SW480 (cell line): Measurements from ENCODE around the gene STARD8.
A peak's percentile ranks its signal among the peaks of the same experiment; 100 is the strongest.

ENCODE experiments used
- DNase-seq: peaks from one replicate; pipeline ENCODE4 v3.0.0-alpha.2; 2016; ENCODE audit warnings: low spot score

Gene STARD8

DNA sequence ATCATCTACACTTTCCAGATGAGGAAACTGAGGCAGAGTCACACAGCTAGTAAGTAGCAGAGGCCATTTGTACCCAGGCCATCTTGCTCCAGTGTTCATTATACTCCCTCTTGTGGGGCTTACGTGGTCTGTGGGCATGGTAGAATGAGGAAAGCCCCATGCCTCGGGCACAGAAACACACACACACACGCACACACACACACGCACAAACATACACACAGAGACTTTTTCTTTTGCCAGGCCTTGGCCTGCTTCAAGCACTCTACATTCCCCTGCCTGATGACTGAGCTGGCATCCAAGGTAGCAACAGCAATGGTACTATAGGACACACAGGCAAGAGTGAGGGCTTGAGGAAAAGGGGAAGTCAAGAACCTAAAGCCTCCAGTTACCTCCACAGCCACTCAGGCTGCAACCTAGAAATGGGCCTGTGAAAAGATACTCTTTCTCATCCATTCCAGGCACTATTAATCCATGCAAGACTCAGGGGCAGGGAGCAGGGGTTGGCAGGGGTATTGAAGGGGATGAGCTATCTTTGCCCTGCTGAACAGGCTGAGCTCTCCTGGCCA lies 43.6 kb downstream of the STARD8 start:
- no peak for DNase-seq

- no peak for DNase-seq
Observed at GRCh38 chrX:68691921-68692320, 44.5 kb downstream of the STARD8 start.

GRCh38 chrX:68692651-68693050 lies 45.2 kb downstream of the STARD8 start:
- no peak for DNase-seq

GRCh38 chrX:68693481-68694434 lies 46.3 kb downstream of the STARD8 start:
- no peak for DNase-seq

DNA sequence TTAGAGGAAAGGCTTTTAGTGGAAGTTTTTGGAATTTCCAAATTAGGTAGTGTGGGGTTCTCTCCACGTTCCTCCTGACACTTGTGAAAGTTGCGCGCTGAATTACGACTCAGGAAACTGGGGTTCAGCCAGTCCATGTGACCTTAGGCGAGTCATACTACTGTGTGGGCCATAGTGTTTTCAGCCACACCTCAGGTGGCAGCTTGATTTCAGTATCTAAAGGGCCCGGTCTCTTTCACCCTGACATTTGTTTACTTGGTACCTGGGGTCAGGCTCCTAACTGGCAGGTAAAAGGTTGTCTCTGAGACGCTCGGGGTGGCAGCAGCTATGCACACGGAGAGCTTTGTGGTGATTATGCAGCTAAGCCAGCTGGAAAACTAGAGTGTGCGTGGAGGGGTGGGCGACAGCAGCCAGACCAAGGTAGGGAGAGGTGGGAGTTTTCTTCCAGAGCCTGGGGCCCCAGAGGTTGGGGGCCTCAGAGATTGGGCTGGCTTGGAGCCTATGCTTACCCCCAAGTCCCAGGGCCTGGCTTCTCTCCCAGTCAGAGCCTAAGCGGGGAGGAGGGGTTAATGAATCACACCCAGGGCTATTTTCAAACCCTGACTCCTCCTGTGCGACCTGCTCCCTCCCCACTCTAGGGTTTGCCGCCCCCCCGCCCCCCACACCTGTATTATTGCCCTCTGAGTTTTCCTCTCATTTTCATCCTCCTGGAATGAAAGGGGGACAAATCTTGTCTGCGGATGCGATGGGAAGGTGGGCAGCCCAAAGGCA lies 47.2 kb downstream of the STARD8 start:
- DNase-seq = no peak

DNA sequence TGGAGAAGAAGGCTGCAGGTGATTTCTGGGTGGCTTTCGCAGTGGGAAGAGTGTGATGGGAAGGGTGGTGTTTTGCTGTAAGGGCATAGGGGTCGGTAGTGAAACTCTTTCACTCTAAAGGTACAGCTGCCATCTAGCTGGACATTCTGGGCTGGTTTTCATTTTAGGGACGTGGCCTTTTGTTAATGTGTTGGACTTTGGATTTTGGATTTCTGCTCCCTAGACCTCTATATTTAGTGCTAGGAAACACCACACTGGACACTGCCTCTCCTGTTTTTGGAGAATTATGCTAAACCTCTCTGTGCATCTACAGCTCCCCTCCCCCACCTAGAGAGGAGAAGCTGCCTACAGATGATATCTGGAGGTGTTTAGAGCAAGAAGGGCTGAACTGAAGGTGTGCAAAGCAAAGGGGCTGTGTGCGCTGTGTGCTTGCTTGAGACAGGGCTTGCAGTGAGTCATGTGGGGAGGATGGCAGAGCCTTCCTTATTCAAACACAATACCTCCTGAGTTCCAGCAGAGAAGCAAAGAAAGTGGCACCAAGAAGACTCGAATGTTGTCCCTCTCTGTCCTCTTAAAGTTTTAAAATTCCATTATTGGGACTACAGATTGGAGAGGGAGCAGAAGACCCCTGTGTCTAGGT lies 47.9 kb downstream of the STARD8 start:
- no peak for DNase-seq

- DNase-seq = no peak
Observed at GRCh38 chrX:68696267-68696990, 49.0 kb downstream of the STARD8 start.

DNA sequence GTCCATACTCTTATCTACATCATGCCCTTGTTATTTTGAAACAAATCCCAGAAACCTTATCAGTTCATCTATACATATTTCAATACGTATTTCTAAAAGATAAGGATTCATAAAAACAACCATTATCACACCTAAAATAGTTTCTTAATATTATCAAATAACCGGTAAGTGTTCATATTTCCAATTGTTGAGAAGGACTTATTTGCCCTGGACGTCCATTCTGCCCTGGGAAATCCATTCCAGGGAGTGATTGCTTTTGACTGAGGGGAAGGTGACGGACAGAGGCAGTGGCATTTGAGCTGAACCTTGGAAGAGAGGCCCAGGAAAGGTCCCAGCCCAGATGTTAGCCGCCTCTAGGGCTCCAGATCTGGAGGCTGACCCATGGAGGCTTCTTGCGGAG lies 49.6 kb downstream of the STARD8 start:
- no peak for DNase-seq

DNA sequence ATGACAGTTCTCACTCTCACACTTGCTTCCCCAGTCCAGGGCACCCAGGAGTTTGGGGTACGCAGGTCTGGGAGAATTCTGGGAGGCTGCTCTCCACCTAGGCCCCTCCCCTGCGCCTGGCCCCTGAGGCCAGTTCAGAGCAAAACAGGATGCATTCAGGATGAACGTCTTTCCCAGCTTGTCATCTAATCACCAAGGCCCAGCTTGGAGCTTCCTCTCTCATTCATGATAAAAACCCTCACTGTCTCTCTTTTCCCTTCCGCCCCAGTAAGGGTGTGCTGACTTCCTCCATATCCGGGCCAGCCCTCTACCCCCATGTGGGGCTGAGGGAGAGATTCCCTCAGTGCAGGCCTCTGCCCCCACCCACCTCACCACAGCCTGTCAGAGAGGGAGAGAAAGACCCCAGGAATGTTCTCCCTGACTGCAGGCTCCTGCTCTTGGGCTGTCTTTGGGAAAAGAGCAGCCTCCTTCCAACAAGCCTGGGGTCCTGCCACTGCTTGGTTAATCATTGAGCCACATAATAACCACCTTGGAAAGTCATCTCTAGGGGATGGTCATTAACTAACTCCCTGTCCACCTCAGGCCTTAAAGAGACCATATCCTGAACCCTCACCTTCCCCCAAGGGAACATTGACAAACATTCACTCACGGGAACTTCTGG lies 50.1 kb downstream of the STARD8 start:
- DNase-seq = no peak

GRCh38 chrX:68698942-68699341 lies 51.5 kb downstream of the STARD8 start:
- peak; percentile 15 for DNase-seq

DNA sequence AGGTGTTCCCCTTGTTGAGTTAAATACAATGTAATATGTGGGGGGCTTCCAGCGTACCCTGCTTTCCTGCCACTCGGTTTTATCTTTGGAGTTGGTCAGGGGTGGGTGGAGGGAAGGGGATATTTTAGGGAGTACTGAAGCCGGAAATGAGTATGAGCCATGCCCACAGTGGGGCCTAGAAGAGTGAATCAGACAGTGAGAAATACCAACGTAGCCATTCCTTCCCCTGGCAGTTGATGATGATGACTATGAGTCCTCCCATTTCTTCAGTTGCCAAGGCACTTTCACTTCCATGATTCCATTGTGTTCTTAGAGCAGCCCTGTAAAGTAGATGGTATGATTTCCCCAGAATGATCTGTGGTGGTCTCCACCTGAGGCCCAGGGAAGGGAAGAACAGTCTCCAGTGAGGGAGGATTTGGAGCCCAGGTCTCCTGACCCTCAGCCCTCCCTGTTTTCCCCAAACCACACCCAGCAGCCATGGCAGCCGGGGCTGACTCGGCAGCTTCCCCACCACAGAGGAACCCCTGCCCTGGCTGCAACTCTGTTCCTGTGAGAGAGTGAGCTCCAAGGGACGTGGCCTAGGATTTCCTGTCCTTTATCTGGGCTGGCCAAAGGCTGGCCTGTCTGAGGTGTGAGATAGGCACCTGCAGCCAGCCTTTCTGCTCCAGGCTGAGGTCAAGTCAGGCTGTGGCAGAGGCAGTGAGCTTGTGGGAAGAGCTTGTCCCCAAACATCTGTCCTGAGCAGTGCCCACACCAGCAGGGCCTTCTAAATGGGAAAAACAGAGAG lies 52.7 kb downstream of the STARD8 start:
- no peak for DNase-seq

DNA sequence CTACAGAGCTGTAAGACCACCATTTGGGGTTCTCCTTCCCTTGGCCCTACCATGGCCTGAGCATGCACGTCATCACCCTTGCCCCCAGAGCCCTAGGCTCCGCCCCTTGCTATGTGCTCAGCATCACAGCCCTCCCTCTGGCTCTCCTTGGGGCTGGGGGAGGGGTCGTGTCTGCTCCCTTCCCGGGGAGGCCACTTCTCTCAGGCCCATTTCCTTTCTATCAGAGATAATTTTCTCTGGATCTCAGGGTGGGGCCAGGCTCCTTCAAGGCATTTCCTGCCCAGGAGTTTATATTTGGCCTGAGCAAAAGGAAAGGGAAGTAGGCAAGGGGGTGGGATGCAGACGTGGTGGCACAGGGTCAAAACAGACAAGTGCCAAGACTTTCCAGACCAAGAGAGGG lies 55.9 kb downstream of the STARD8 start:
- DNase-seq = no peak

DNA sequence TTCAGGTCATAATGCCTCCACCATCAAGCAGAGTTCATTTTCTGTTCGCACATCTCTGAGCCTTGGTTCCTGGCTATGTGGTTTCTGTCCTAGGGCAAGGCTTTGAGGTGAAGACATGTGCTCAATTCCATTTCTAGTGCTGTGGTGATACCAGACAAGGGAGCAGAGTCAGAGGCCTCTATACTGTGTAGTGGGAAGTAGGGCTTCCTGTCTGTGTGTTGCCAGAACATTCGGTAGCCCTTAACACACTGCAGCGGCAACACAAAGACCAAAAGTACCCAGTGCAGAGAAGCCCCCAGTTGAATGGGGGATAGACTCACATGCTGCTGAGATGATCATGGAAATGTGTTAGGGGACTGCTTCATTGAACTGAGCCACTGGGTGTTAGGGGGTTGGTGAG lies 56.4 kb downstream of the STARD8 start:
- no peak for DNase-seq

- no peak for DNase-seq
Observed at GRCh38 chrX:68705986-68706385, 58.5 kb downstream of the STARD8 start.

GRCh38 chrX:68708503-68709290 lies 61.2 kb downstream of the STARD8 start:
- DNase-seq = peak; percentile 34

DNA sequence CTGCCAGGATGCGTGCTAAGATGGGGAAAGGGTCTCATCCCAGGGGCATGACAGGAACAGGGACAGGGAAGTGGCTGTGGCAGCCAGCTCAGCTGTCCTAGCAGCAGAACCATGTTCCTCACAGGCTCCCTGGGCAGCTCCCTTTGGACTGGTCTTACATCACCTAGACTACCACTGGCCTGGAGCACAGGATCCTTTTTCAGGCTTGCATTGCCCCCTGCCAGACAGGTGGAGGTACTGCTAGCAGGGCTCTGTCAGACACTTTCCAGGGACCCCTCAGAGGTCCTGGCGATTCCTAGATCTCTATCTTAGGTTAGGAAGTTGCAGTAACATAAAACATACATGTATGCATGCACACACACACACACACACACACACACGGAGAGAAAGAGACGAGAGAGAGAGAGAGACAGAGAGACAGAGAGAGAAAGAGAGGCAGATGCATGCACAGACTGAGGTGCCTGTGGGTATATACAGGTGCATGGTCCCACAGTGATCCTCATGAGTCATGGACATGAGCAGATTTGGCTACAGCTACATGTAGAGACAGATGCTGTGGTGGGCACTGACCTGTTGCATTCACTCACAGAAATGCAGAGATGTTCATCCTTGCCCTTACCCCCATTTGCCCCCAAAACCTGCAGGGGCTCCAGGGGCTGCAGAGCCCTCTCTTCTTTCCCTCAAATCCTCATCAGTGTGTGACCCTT lies 63.6 kb downstream of the STARD8 start:
- peak; percentile 73 for DNase-seq

- no peak for DNase-seq
Observed at GRCh38 chrX:68711845-68712244, 64.4 kb downstream of the STARD8 start.

GRCh38 chrX:68714856-68715255 lies 67.4 kb downstream of the STARD8 start:
- DNase-seq = no peak

DNA sequence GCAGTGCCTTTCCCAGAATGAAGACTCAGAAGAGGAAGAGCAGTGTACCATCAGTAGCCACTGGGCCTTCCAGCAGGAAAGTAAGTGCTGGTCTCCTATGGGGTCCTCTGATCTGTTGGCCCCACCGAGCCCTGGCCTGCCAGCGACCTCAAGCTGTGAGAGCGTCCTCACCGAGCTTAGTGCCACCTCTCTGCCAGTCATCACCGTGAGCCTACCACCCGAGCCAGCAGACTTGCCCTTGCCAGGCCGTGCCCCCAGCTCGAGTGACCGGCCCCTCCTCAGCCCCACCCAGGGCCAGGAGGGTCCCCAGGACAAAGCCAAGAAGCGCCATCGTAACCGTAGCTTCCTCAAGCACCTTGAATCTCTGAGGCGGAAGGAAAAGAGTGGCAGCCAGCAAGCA lies 69.7 kb downstream of the STARD8 start:
- no peak for DNase-seq
